Calu3 (cell line): ENCODE results near the gene MFAP3. TPM values are rescaled to one million over a fixed set of nuclear protein-coding genes. Genes with fewer than 3 reads are reported as not detected.

ENCODE experiments used
- BruUV-seq: library from RNA; stranded (reverse); fragments of 400-500 nt; replicated peaks from 2 replicates; lab custom pipeline; 2021; lab: Mats Ljungman, UMichigan
- CTCF ChIA-PET: fragments of 300-600 bp; sonication (Branson Sonifier 250); formaldehyde crosslinking; loops from one replicate; lab custom pipeline; 2022; ENCODE audit warnings: antibody characterized with exemption; lab: Charles Lee
- DNase-seq: peaks from one replicate; pipeline ENCODE4 v3.0.0; 2022
- H3K27ac Mint-ChIP-seq: one replicate; pipeline ENCODE4 v1.8.0; 2022; ENCODE audit warnings: mixed read lengths; ENCODE audit not compliant: unreplicated experiment
- H3K27me3 Mint-ChIP-seq: one replicate; pipeline ENCODE4 v1.8.0; 2022; ENCODE audit warnings: mixed read lengths; ENCODE audit not compliant: unreplicated experiment
- H3K36me3 Mint-ChIP-seq: one replicate; pipeline ENCODE4 v1.8.0; 2022; ENCODE audit warnings: mild to moderate bottlenecking, moderate library complexity, mixed read lengths; ENCODE audit not compliant: insufficient read depth, unreplicated experiment
- H3K4me1 Mint-ChIP-seq: one replicate; pipeline ENCODE4 v1.8.0; 2022; ENCODE audit warnings: mild to moderate bottlenecking, low read depth, mixed read lengths; ENCODE audit not compliant: unreplicated experiment
- H3K4me3 Mint-ChIP-seq: one replicate; pipeline ENCODE4 v1.8.0; 2022; ENCODE audit warnings: mild to moderate bottlenecking, low read depth, moderate library complexity, mixed read lengths; ENCODE audit not compliant: unreplicated experiment
- H3K9me3 Mint-ChIP-seq: one replicate; pipeline ENCODE4 v1.8.0; 2022; ENCODE audit warnings: low read depth, mixed read lengths; ENCODE audit not compliant: unreplicated experiment
- CTCF ChIP-seq: fragments of 200-600 bp; IDR thresholded peaks from one replicate; pipeline ENCODE4 v1.8.0; 2022; ENCODE audit warnings: antibody characterized with exemption; ENCODE audit not compliant: unreplicated experiment
- intact Hi-C: fragments of 100-400 bp; cut with micrococcal nuclease; formaldehyde crosslinking; loops from one replicate; pipeline ENCODE4 v1.10.0; 2022; ENCODE audit not compliant: unreplicated experiment
- total RNA-seq: library from RNA; stranded (reverse); gene quantifications from 2 replicates; pipeline ENCODE4 v1.2.3, GENCODE V29; 2022

Gene MFAP3
- total RNA-seq, 1 experiment from 2014 or later, result 39.3 TPM

- Mint-ChIP-seq H3K36me3 (no peaks in the 10 kb centered on the region), H3K4me3 (no peak overlapping the region), H3K4me1 (peaks cover 13% of the 10 kb centered on the region), H3K27ac (no peak overlapping the region), H3K27me3 (peaks cover 10% of the 10 kb centered on the region), H3K9me3 (no peaks in the 10 kb centered on the region)
- CTCF ChIA-PET, result interaction anchor here (0.6 kb wide), 1 partner anchor 568 kb away, joined by 3 read pairs; no protein-coding TSS in a partner anchor
- BruUV-seq, result no TSS peak
- no peak for TF ChIP-seq CTCF
- intact Hi-C loops, result no loop called here
- DNase-seq, result no peak
These were observed 42.5 kb downstream of the MFAP3 start for GRCh38 chr5:154081246-154081645.

- no peak overlapping the region for H3K4me3 Mint-ChIP-seq
- no peak for TF ChIP-seq CTCF
These were observed 45.4 kb downstream of the MFAP3 start for GRCh38 chr5:154084062-154084639.

GRCh38 chr5:154086146-154086545 lies 47.4 kb downstream of the MFAP3 start:
- Mint-ChIP-seq H3K36me3 (no peaks in the 10 kb centered on the region), H3K27me3 (peaks cover 55% of the 10 kb centered on the region), H3K9me3 (no peaks in the 10 kb centered on the region), H3K4me1 (no peaks in the 10 kb centered on the region), H3K27ac (no peak overlapping the region), H3K4me3 (no peak overlapping the region)
- CTCF ChIA-PET, result interaction anchor here (1.3 kb wide), 1 partner anchor 14 kb away, joined by 5 read pairs; no protein-coding TSS in a partner anchor
- no peak for TF ChIP-seq CTCF
- DNase-seq, result no peak
- no TSS peak for BruUV-seq
- intact Hi-C loops, result no loop called here

More at GRCh38 chr5:154084062-154084639, 45.4 kb downstream of the MFAP3 start:
- no peaks in the 10 kb centered on the region for H3K4me1 Mint-ChIP-seq
- BruUV-seq, result no TSS peak
- H3K27me3 Mint-ChIP-seq, result peaks cover 39% of the 10 kb centered on the region
- H3K27ac Mint-ChIP-seq, result no peak overlapping the region
- no peaks in the 10 kb centered on the region for H3K36me3 Mint-ChIP-seq
- intact Hi-C loops, result no loop called here
- no peaks in the 10 kb centered on the region for H3K9me3 Mint-ChIP-seq
- CTCF ChIA-PET, result no interaction called here
- DNase-seq, result no peak

- intact Hi-C loops, result no loop called here
- Mint-ChIP-seq H3K4me3 (no peak overlapping the region), H3K36me3 (no peaks in the 10 kb centered on the region), H3K27me3 (peaks cover 60% of the 10 kb centered on the region), H3K27ac (no peak overlapping the region), H3K4me1 (no peaks in the 10 kb centered on the region), H3K9me3 (no peaks in the 10 kb centered on the region)
- no peak for TF ChIP-seq CTCF
- no peak for DNase-seq
- BruUV-seq, result no TSS peak
- CTCF ChIA-PET, result interaction anchor here (1.3 kb wide), 1 partner anchor 15 kb away, joined by 5 read pairs; no protein-coding TSS in a partner anchor
These were observed 47.9 kb downstream of the MFAP3 start for GRCh38 chr5:154086641-154087040.
